GM19395 (cell line): Measurements from ENCODE around the gene SEMA4D.
"Not testable (repeated sequence)": the region's sequence is repeated elsewhere in the genome, so short reads cannot be mapped to it uniquely, and the experiment has no call there.

Experiments used
- ATAC-seq: cut with Tn5 transposase; IDR thresholded peaks from one replicate; pipeline ENCODE4 v1.9.1; 2021; ENCODE audit warnings: mild to moderate bottlenecking, moderate library complexity; ENCODE audit not compliant: unreplicated experiment

The SEMA4D gene

DNA sequence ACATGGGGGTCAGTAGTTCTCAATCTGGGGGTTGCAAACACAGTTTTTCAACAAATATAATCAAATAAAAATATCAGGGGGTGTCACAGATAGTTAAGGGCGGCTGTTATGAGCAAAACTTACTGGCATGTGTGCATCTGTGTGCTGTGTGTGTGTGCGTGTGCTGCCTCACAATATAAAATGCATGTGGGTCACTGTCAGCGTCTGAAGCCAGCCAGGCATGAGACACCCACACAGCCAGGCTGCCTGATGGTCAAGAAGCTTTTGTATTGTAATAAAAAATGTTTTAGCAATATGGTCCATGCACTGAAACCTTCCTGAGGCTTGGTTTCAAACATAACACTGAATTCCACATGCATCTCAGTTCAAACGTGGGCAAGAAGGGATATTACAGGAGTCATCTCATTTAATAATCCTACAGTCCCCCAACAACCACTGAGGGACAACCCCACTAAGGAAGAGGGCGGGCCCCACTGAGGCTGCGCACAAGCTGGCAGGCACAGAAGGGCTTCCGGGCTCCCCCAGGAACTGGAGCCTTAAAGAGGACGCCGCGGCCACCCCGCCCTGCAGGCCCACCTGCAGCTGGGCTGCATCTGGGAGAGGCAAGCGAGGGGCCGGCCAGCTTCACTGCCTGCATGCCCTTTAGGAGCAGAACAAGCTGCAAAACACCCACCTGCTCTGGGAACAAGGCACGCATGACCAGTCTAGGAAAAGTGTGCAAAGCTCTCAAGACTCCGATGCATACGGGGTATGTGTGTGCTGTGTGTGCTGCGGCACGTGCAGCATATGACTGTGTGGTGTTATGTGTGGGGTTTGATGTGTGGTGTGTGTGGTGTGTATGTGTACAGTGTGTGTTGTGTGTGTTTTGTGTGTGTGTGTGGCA lies 14.1 kb downstream of the SEMA4D start:
- peak; percentile 72 for ATAC-seq

DNA sequence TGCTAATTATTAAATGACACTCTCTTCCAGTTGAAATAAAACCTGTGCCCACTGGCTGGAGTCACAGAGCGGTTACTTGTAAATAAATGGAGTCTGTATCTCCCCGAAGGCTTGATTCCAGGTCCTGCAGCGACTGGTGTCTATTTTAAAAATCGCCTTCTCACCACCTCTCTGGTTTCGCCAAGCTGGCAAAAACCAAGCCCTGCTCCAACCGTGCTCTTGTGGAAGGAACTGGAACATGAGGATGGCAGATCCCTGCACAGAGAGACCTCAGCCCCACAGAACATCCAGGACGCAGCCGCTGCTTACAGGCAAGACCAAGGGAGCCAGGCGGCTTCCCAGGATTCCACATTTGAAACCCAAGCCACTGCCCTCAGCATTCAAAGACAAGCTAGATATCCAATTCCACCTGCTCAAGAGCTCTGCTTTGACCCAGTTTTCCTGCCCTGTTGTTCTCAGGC lies 15.0 kb downstream of the SEMA4D start:
- no peak for ATAC-seq

DNA sequence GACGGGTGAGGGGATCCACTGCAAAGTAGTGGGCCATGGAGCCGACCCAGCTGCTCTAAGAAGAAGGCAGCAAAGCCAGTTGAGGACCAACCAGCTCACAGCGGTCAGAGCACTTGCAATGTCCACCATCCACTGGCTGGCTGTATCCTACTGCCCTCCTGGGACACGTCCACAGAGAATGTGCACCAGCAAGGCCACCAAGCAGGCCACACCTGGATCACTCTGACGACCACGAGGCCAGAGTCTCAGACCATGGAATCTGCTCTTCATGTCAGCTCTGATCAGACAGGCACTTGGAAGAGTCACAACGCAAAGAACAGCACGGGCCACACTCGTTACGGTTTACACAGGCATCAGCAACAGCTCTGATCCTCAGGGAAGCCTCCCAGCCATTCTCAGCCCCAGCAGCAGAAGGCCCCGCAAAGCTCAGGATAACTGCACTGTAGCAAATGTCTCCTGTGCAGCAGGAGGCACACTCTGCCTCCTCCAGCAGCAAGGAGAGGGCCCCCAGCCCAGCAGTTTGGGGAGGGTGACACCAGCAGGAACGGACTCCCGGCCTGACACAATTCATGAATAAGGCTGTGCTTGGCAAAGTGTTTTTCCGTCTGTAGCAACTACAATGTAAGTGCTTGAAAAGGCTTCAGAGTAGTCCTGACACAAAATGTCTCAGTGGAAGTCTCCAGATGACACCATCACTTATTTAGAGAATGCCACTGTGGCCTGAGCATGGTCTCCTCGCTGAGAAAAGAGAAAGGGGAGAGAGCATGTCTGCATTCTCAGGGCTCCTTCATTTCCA lies 15.7 kb downstream of the SEMA4D start:
- no peak for ATAC-seq

DNA sequence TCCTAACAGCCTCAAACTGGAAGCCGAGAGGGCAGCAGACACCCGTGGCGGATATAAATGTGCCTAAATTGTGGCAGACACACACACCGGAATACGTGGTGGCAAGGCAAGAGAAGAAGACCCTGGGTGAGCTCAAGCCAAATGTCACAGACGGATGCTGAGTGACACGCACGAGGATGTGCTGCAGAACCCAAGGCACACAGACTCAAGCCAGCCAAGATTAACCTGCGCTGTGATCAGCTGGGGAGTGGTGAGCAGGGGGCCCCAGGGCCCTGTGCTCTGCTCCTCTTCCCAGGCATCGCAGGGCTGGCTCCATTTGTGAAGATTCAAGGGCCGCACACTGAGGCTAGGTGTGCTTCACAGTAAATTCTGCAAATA lies 16.4 kb downstream of the SEMA4D start:
- ATAC-seq, result no peak

DNA sequence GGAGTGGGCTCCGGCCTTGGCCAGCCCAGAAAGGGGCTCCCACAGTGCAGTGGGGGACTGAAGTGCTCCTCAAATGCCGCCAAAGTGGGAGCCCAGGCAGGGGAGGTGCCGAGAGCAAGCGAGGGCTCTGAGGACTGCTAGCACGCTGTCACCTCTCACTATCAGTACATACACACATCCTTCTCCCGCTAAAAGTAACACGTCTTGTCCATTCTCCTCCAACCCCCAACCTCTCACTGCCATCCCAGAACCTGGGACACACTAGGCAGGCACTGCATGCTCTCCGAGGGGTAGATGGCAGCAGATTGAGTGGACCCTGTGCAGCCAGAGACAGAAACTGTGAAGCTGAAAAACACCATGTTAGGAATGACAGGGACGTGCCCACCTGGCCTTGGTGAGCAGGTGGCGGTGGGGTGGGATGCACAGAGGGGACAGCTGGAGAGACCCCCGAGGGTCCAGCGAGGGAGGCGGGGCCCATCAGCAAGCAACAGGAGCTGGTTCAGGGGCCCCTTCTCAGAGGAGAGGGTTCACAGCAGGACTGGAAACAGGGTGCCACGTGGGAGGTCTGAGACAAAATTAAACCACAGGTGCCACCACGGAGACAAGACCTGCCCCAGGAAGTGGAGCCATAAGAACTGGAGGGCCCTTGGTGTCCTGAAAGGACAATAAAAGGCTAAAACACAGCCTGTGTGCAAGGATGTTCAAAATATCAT lies 16.9 kb downstream of the SEMA4D start:
- no peak for ATAC-seq

DNA sequence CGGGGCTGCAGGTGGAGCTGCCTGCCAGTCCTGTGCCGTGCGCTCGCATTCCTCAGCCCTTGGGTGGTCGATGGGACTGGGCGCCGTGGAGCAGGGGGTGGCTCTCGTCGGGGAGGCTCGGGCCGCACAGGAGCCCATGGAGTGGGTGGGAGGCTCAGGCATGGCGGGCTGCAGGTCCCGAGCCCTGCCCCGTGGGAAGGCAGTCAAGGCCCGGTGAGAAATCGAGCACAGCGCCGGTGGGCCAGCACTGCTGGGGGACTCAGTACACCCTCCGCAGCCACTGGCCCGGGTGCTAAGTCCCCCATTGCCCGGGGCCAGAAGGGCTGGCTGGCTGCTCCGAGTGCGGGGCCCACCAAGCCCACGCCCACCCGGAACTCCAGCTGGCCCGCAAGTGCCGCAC lies 17.5 kb downstream of the SEMA4D start:
- not testable (repeated sequence) for ATAC-seq

DNA sequence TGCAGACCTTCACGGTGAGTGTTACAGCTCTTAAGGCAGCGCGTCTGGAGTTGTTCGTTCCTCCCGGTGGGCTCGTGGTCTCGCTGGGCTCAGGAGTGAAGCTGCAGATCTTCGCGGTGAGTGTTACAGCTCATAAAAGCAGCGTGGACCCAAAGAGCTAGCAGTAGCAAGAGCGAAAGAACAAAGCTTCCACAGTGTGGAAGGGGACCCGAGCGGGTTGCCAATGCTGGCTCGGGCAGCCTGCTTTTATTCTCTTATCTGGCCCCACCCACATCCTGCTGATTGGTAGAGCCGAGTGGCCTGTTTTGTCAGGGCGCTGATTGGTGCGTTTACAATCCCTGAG lies 18.3 kb downstream of the SEMA4D start:
- not testable (repeated sequence) for ATAC-seq

DNA sequence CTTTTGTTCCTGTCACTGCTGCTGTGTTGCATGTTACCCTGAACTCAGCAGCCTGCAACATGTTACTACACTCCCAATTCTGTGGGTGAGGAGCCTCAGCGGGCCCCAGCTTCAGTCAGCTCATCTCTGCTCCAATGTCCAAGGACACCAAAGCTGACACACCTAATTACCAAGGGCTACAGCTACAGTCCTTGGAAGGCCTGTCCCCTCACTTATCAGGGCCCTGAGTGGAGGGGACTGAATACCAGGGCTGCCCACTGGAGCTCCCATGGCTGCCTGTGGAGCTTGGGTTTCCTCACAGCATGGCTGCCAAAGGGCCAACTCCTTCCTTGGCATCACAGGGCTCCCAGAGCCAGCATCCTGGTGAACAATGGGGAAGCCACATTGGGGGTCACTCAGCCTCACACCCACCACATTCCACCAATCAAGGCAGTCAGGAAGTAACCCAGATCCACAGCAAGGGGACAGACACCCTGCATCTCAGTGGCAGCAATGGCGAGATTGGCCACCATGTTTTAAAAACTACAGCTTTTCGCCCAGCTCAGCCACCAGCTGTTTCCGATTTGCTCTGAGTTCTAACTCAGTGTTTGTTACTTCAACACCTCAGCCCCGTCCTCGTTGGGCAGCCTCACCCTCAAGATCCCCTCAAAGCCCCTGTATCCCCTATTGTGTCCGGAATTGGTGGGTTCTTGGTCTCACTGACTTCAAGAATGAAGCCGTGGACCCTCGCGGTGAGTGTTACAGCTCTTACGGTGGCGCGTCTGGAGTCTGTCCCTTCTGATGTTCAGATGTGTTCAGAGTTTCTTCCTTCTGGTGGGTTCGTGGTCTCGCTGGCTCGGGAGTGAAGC lies 18.9 kb downstream of the SEMA4D start:
- ATAC-seq, result no peak

DNA sequence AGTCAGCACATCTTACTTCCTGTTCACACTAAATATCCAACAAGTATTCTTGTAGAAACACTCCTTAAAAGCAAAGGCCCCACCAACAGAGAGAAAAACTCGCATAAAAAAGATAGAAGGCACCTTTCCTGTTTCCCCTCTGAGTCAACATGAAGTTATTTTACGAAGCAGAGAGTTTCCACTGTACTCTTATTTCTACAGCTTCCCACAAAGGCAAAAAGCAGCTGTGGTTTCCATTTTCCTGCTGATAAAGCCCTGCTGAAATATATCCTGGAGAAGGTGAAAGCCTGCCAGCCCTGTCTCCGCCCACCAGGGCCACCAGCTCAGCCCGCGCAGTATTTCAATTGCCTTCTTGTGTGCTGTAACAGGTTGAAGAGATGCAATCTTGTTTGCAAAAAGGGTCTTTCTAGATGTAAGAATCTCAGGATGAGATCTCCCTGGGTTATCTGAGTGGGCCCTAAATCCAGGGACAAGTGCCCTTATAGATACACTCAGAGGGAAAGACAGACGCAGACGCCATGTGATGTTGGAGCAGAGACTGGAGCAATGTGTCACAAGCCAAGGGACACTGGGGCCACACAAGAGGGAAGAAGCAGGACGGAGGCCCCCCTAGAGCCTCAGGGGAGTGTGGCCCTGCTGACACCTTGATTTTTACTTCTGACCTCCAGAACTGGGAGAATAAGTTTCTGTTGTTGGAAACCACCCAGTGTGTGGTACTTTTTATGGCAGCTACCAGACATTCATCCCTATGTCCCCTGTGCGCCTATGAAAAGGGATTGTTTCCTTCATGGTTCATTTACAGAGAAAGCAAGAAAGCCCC lies 19.9 kb downstream of the SEMA4D start:
- ATAC-seq, result no peak

DNA sequence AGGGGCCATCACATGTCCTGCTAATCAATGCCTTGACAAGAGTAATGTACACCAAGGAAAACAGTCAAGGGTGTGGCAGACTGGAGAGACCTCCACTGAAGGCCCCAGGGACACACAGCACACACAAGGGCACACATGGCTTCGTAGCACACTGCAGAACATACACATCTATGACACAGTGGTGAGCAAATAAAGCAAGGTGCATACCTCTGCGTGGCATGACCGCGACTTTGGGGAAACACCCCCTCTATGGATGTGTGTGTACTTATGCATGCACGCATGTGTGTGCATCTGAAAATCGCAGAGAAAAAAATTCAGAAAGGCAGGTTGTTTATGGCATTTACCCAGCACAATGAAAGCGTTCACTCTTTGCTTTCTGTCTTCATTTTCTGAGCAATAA lies 20.5 kb downstream of the SEMA4D start:
- ATAC-seq, result no peak

DNA sequence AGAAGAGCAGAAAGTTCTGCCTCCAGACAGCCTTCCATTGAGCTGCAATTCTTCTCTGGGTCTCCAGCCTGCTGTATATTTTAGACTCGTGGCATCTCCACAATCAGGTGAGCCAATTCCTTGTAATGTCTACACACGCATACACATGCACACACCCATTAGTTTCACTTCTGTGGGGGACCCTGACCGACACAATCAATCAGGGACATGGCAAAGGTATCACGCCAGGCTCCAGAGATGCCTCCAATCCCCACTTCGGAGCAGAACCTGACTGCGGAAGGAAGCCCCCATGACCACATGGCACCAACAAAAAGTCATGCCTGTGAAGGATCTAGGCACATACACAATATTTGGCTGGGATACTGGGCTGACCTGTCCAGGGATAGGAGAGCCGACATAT lies 21.4 kb downstream of the SEMA4D start:
- ATAC-seq, result no peak

DNA sequence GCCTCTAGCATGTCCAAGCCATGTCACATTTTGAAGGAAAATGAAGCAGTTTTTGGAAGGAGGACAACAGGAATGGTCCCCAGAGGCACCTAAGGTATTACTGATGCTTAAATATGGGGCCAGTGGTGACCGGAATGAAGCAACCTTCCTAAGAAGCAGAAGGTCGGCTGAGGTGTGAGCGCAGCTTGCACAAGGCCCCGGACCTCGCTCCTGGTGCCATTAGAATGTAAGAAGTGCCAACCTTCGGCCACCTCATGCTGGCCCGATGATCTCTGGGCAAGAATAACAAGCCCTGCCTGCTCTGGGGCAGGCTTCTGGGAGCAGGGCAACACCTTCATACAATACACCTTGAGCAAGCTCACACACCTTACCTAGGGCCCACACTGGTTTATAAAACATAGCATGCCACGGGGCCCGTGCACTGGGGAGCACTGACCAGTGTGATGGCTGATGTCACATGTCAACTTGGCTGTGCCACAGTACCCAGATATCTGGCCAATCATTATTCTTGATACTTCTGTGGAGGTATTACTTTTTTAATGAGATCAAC lies 21.9 kb downstream of the SEMA4D start:
- no peak for ATAC-seq

DNA sequence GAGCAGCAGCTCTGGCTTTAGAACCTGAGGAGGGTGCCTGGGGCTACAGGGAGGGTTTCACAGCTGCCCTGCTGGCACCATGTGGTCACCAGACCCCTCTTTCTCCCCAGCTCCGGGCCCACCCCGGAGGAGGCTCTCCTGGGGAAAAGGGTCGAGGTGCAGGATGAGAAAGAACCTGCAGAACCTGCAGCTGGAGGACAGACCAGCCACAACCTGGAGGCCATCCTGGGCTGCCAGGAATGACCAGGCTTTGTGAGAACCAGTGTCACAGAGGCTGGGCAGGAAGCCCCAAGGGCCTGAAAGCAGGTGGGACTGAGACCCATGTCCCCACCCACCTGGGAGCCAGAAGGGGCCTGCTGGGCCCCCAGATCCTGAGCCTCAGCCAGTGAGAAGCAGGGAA lies 23.0 kb downstream of the SEMA4D start:
- ATAC-seq, result no peak

DNA sequence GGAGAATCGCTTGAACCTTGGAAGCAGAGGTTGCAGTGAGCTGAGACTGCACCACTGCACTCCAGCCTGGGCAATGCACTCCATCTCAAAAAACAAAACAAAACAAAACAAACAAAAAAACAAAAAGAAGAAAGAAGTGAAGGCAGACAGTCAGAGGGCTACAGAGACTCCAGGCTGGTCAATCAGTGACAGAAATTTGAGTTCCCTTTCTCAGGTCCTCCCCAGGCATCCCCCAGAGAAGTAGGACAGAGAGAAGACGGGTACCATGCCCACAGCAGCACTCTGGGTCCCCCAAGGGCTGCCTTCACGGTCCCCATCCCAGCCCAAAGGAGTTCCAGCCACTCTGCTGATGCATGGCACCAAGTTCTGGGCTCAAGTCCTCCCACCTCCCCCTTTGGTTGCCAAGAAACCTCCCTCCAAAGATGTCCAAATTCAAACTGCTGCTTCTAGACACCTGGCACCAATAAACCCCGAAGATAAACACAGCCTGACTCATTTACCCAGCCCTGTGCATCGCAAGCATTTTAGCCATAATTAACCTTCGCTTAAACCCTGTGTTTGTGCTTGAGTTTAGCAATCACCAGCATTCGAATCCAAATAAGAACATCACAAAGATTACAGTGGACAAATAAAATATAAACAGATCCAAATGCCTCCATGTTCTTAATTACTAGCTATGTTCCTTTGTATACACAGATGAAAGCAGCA lies 24.0 kb downstream of the SEMA4D start:
- ATAC-seq, result no peak

DNA sequence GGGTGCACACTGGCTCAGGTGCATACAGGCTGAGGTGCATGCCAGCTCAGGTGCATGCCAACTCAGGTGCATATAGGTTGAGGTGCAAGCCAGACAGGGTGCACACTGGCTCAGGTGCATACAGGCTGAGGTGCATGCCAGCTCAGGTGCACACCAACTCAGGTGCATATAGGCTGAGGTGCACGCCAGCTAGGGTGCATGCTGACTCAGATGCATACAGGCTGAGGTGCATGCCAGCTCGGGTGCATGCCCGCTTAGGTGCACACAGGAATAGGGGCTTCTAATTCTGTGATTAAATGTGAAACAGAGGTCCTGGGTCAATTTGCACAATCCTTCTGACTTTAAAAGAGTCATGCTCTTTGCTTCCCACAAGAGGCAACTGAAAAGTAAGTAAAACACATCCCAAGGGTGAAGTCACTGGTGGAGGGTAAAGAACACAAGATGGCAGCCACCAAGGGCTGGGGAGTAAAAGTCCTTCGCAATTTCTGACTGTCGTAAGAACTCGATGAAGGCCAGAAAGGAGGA lies 26.1 kb downstream of the SEMA4D start:
- ATAC-seq, result not testable (repeated sequence)

DNA sequence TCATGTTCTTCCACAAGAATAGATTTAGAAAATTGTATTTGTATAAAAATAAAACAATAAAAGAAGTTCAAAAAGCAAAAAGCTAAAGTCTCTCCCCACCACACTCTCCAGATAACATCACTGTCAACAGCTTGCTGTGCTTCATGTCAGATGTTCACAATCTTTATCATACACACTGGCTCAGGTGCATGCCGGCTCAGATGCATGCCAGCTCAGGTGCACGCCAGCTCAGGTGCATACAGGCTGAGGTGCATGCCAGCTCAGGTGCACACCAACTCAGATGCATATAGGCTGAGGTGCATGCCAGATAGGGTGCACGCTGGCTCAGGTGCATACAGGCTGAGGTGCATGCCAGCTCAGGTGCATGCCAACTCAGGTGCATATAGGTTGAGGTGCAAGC lies 26.5 kb downstream of the SEMA4D start:
- ATAC-seq, result no peak

DNA sequence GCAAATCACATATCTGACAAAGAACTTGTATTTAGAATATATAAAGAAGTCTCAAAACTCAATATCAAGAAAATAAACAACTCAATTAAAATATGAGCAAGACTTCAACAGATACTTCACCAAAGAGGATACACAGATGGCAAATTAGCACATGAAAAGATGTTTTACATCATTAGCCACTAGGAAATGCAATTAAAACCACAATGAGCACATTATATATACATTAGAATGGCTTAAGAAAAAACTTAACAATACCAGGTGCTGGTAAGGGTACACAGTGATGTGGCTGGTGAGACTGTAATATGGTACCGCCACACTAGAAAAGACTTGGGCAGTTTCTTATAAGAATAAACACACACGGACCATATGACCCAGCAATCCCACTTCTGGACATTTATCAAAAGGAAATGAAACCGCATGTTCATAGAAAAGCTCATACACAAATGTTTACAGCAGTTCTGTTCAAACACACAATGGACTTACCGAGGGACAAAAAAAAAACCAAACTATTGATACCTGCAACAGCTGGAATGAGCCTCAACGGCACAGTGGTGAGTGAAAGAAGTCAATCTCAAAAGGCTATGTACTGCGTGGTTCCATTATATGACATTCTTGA lies 27.6 kb downstream of the SEMA4D start:
- ATAC-seq, result no peak

DNA sequence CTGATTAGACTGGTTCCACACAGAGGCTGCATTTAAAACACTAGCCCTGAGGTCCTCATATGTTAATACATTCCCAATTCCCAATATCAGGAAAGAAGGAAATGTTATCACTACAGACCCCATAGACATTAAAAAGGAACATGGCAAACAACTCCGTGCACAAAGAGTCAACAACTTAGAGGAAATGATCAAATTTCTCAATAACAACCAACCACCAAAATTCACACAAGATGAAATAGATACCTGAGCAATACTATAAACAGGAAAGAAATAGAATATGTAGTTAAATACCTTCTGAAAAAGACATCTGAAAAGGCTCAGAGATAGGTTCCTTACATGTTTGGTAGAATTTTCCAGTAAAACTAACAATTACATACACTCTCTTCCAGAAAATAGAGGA lies 28.9 kb downstream of the SEMA4D start:
- ATAC-seq, result no peak
